Esophagus muscularis mucosa (tissue), 4 donors: ENCODE results near the gene IRAK2. TPM values are rescaled to one million over a fixed set of nuclear protein-coding genes. Genes with fewer than 3 reads are reported as not detected.

Experiments used
- DNase-seq: peaks from one replicate; pipeline ENCODE4 v3.0.0-alpha.2; 2017; ENCODE audit errors: extremely low spot score
- H3K27ac ChIP-seq, 4 donors: fragments of 200-600 bp; sonication (generic); replicated peaks in 1 of 4; 1 replicate in 3 of 4; 2 replicates in 1 of 4; pipeline ENCODE4 v1.5.1; 2016 to 2019; ENCODE audit warnings: mild to moderate bottlenecking in 1 of 4
- H3K27me3 ChIP-seq, 4 donors: fragments of 200-600 bp; sonication (generic); one replicate each; pipeline versions ENCODE4 v1.5.1 to v1.6.0; 2016 to 2019
- H3K36me3 ChIP-seq, 4 donors: fragments of 200-600 bp; sonication (generic); one replicate each; pipeline ENCODE4 v1.5.1; 2016 to 2019
- H3K4me1 ChIP-seq, 4 donors: fragments of 200-600 bp; sonication (generic); one replicate each; pipeline ENCODE4 v1.5.1; 2016 to 2019
- H3K4me3 ChIP-seq, 4 donors: fragments of 200-600 bp; sonication (generic); 1 replicate in 2 of 4; 2 replicates in 2 of 4; pipeline ENCODE4 v1.5.1; 2016 to 2019; ENCODE audit warnings: mild to moderate bottlenecking in 4 of 4, moderate library complexity in 1 of 4
- H3K9me3 ChIP-seq, 4 donors: fragments of 200-600 bp; sonication (generic); 1 replicate in 3 of 4; 2 replicates in 1 of 4; pipeline ENCODE4 v1.5.1; 2016 to 2019
- EP300 ChIP-seq: sonication (generic); formaldehyde crosslinking; IDR thresholded peaks from one replicate; pipeline ENCODE4 v1.6.1; 2017; ENCODE audit warnings: antibody characterized with exemption
- POLR2A ChIP-seq: fragments of 450-650 bp; IDR thresholded peaks from one replicate; pipeline ENCODE4 v1.6.1; 2017; ENCODE audit warnings: antibody characterized with exemption, moderate library complexity, mild to moderate bottlenecking, low read depth
- POLR2AphosphoS5 ChIP-seq, 2 donors: sonication (generic); formaldehyde crosslinking; IDR thresholded peaks; one replicate each; pipeline ENCODE4 v1.6.1; 2017; ENCODE audit warnings: antibody characterized with exemption in 2 of 2
- WGBS: methylation state at CpG from one replicate; pipeline ENCODE4 v1.1.5; 2018; 5-methylcytosine and 5-hydroxymethylcytosine counted together
- intact Hi-C: fragments of 100-400 bp; cut with DNase I; formaldehyde crosslinking; loops from one replicate; pipeline ENCODE4 v1.15.1; 2023
- small RNA-seq, 3 donors: library from RNA; depleted of rRNA; stranded (forward); fragments of <200 nt; gene quantifications; one replicate each; pipeline ENCODE3, GENCODE V24; 2016
- total RNA-seq, 4 donors: library from RNA; depleted of rRNA; stranded (reverse); fragments of >200 nt; gene quantifications; one replicate each; pipeline versions ENCODE4 v1.1.0 to v1.2.1, GENCODE V29; 2016
- TF ChIP-seq, protein P1 (sequence below), 3 experiments: fragments of 200-600 bp in 2 of 3; fragments of 450-650 bp in 1 of 3; sonication (generic) in 2 of 3; IDR thresholded peaks; one replicate each; pipeline ENCODE4 v1.5.1; 2017 to 2019; ENCODE audit warnings: antibody characterized with exemption in 3 of 3, mild to moderate bottlenecking in 2 of 3, moderate library complexity in 1 of 3

Gene IRAK2
- total RNA-seq, 4 donors from 2014 or later: 2.5 to 3.2 (median 2.8) TPM

DNA sequence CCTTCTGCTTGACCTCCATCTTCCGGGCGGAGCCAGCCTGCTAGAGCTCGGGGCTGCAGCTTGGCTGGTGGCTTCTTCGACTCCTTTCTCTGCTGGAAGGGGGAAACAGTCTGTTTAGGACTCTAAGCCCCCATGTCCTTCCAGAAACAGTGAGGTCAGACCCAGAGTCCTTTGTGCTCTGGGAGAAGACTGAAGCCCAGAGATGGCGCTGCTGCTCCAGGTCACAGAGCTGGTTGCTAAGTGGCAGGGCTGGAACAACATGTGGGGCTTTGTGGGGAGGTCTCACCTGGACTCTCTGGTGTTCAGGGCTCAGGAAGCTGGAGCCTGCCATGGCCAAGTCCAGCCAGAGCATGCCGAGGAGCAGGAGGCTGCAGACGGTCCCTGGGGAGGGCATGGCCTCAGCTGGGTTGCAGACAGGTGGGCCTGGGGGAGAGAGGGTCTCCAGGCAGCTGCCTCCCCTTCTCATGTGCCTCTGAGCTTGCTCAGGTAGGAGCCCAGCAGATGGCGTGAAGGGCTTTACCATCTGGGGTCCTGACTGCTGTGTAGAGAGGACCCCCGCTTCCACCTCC lies 125.2 kb downstream of the IRAK2 start:
- Histone ChIP-seq H3K36me3 (peaks cover 0 to 77% (median 55%) of the 10 kb centered on the region in 4 donors), H3K27me3 (no peaks in the 10 kb centered on the region), H3K9me3 (no peaks in the 10 kb centered on the region), H3K4me1 (peaks cover 0 to 7% (median 3%) of the 10 kb centered on the region in 4 donors), H3K4me3 (no peak overlapping the region), H3K27ac (no peak overlapping the region)
- TF ChIP-seq EP300 (no peak), POLR2A (no peak)
- no peak for DNase-seq
- 87% methylated on average over 8 of the region's 9 CpGs for WGBS
- intact Hi-C loops: no loop called here

DNA sequence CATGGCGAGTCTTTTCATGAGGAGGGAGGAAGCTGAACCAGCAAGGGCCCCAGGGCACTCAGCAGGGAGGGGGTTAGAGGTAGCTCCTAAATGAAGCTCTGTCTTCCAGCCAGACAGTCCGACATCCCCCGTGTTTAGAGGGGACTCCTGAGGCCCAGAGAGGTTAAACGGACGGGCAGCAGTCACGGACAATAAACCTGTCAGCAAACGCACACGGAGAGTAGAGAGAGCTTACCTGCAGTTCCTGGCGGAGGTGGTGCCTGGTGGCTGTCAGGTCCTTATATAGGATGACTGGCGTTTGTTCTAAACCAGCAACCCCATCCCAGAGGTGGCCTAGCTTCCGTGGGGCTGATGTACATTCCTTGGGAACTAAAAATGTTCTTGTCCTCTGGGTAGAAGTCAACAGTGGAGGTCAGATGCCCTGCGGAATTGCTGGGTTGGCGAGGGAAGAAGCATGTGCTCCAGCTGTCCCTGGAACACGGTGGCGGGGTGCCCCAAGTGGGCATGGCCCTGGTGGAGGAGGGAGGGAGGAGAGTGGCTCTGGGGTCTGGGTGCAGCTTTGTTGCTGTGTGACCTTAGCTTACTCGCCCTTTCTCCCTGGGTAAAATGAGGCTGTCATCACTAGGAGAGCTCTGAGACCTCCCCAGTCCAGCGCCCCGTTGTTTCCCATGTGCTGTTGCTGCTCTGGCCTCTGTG lies 125.9 kb downstream of the IRAK2 start:
- 88% methylated on average over 10 of the region's 18 CpGs for WGBS
- peaks cover 0 to 7% (median 3%) of the 10 kb centered on the region in 4 donors for H3K4me1 ChIP-seq
- H3K9me3 ChIP-seq: no peaks in the 10 kb centered on the region
- no peak overlapping the region for H3K4me3 ChIP-seq
- no peak for DNase-seq
- intact Hi-C loops: no loop called here
- no peak overlapping the region for H3K27ac ChIP-seq
- TF ChIP-seq, protein P1, sequence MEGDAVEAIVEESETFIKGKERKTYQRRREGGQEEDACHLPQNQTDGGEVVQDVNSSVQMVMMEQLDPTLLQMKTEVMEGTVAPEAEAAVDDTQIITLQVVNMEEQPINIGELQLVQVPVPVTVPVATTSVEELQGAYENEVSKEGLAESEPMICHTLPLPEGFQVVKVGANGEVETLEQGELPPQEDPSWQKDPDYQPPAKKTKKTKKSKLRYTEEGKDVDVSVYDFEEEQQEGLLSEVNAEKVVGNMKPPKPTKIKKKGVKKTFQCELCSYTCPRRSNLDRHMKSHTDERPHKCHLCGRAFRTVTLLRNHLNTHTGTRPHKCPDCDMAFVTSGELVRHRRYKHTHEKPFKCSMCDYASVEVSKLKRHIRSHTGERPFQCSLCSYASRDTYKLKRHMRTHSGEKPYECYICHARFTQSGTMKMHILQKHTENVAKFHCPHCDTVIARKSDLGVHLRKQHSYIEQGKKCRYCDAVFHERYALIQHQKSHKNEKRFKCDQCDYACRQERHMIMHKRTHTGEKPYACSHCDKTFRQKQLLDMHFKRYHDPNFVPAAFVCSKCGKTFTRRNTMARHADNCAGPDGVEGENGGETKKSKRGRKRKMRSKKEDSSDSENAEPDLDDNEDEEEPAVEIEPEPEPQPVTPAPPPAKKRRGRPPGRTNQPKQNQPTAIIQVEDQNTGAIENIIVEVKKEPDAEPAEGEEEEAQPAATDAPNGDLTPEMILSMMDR (IDR thresholded peaks at IDR 0.05): no peak
- TF ChIP-seq EP300 (no peak), POLR2AphosphoS5 (IDR thresholded peaks at IDR 0.05) (no peak), POLR2A (no peak)
- no peaks in the 10 kb centered on the region for H3K27me3 ChIP-seq
- H3K36me3 ChIP-seq: peaks cover 3 to 81% (median 56%) of the 10 kb centered on the region in 4 donors

DNA sequence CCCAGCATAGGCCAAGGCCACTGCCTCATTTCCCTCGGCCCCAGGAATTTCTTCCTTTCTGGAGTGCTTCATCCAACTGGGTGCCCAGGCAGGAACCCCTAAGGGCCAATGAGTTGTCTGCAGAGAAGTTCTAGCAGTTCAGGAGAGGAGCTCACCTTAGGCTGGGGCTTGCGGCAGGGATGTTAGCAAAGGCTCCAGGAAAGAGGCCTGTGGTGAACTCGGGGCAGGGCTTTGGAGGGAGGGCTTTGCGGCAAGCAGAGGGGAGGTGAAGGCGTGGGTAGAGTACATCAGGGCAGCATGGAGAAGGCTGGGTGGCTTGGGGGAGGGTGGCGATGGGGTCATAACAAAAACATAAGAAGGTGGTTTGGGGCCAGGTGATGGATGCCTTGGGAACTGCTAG lies 126.9 kb downstream of the IRAK2 start:
- Histone ChIP-seq H3K4me3 (no peak overlapping the region), H3K27me3 (no peaks in the 10 kb centered on the region), H3K36me3 (peaks cover 5 to 81% (median 57%) of the 10 kb centered on the region in 4 donors), H3K9me3 (no peaks in the 10 kb centered on the region), H3K27ac (no peak overlapping the region), H3K4me1 (peaks cover 0 to 6% (median 3%) of the 10 kb centered on the region in 4 donors)
- WGBS: 92% methylated on average over 6 of the region's 6 CpGs
- TF ChIP-seq POLR2A (no peak), POLR2AphosphoS5 (IDR thresholded peaks at IDR 0.05) (no peak), EP300 (no peak)
- TF ChIP-seq, protein P1 (IDR thresholded peaks at IDR 0.05): no peak
- intact Hi-C loops: no loop called here
- DNase-seq: no peak

DNA sequence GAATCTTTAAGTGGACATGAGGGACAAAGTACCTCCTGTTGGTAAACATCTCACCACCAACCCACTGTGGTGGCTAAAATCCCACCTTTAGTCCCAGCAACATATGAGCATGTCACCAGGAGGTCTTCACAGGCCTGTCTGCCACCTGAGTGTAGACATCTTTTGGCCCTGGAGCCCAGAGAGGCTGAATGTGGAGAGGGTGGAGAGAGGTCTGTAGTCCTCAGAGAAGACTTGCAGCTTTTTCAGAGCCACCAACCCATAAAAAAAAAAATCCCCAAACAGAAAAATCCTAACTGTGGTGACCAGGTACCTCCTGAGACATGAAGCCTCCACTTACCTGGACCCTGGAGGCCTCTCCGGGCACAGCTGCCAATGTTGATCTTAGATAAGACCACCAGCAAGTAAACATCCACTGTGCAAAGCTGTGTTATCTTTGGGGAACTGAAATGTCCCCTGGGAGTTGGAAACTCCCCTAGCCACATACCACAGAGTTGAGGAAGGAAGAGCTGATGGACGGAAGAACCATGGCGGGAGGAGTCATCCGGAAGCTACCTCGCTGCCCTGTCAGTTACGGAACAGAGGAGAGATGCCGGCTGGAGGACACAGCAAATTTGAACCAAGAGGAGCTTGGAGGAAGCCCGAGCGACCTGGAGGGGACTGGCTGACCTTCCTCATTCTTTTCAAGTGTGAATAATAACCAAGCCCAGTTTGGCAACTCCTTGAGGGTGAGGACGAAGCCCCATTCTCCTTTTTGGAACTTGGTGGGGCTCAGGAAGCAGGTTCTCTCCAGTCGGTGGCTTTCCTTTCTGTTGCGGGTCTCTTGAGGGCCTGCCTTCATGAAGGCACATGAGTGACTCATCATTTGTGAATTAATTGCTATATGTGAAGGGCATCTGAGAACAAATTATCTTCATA lies 128.0 kb downstream of the IRAK2 start, which contains the start of gene GHRL:
GHRL (minus strand) TSS at position 443 of the 915 bp plus-strand sequence. CDS start 2,767 bp downstream, outside the sequence.
- TF ChIP-seq EP300: no peak
- TF ChIP-seq, protein P1 (IDR thresholded peaks at IDR 0.05): no peak
- 63% methylated on average over 12 of the region's 12 CpGs for WGBS
- no peaks in the 10 kb centered on the region for H3K9me3 ChIP-seq
- intact Hi-C loops: no loop called here
- DNase-seq: no peak
- no peaks in the 10 kb centered on the region for H3K27me3 ChIP-seq
- H3K36me3 ChIP-seq: peaks cover 5 to 77% (median 59%) of the 10 kb centered on the region in 4 donors
- no peak within 1 kb of the TSS for H3K27ac ChIP-seq
- H3K4me1 ChIP-seq: peaks cover 0 to 6% (median 0%) of the 10 kb centered on the region in 4 donors
- no peak within 1 kb of the TSS for H3K4me3 ChIP-seq

Small RNA genes within 50 kb of the gene (small RNA-seq; reads per million reads assigned to genes)
- 0 reads per million in 3 donors for gene RF02126

Other genes with a start within 250 kb of the IRAK2 start
- gene IL17RC, start 247.8 kb upstream of the IRAK2 start, total RNA-seq: 10 to 100 TPM; 40.3 to 60.4 (median 51.3) TPM
- gene CRELD1, start 231.1 kb upstream of the IRAK2 start, total RNA-seq: 10 to 100 TPM; 38.6 to 62.9 (median 52.0) TPM
- gene PRRT3, start 212.5 kb upstream of the IRAK2 start, total RNA-seq: 1 to 10 TPM in 3 of 4 donors, under 1 TPM in 1; 0.83 to 2.5 (median 2.0) TPM
- gene EMC3, start 178.1 kb upstream of the IRAK2 start, total RNA-seq: 10 to 100 TPM; 36.5 to 72.6 (median 56.1) TPM
- gene FANCD2, start 138.5 kb upstream of the IRAK2 start, total RNA-seq: 1 to 10 TPM in 2 of 4 donors, under 1 TPM in 2; 0.52 to 2.3 (median 1.1) TPM
- not detected for gene FANCD2OS, start 56.7 kb upstream of the IRAK2 start, total RNA-seq
- 100 to 1,000 TPM; 107 to 148 (median 142) TPM for gene BRK1, start 49.2 kb upstream of the IRAK2 start, total RNA-seq
- gene VHL, start 23.1 kb upstream of the IRAK2 start, total RNA-seq: 10 to 100 TPM; 17.6 to 29.5 (median 22.2) TPM
- 10 to 100 TPM; 15.0 to 24.6 (median 16.7) TPM for gene TATDN2, start 83.5 kb downstream of the IRAK2 start, total RNA-seq
- under 1 TPM in 1 of 4 donors, not detected in 3; 0.40 TPM for gene GHRL, start 128.0 kb downstream of the IRAK2 start, total RNA-seq
- gene SEC13, start 156.2 kb downstream of the IRAK2 start, total RNA-seq: 10 to 100 TPM; 69.8 to 88.6 (median 77.2) TPM